ENCODE data around the gene CISD3.
A peak's percentile ranks its signal among the peaks of the same experiment; 100 is the strongest.

DNA sequence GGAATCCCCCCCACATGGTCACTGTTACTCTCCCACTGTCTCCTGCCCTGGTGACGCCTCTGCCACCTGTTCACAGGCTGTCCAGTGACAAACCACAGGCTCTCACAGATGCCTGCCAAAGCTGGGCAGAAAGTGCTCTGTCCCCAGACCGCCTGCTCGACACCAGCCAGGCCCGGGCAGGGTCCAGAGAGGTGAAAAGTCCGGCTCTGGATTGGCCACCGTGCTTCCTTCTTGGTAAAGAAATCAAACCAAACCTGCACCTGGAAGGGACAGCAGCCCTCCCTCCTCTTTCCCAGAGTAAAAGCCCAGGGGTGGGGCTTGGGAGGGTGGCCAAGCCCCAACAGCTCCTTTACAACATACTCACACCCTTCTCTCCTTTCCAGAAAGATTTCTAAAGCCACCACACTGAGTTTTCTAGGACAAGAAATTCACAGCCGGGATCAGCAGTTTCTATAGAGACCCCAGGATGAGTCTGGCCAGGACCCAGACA is 11.8 kb downstream of the CISD3 start:
- no peak for TF ChIP-seq POLR2A (IDR thresholded peaks at IDR 0.05)
- TF ChIP-seq, protein P1, sequence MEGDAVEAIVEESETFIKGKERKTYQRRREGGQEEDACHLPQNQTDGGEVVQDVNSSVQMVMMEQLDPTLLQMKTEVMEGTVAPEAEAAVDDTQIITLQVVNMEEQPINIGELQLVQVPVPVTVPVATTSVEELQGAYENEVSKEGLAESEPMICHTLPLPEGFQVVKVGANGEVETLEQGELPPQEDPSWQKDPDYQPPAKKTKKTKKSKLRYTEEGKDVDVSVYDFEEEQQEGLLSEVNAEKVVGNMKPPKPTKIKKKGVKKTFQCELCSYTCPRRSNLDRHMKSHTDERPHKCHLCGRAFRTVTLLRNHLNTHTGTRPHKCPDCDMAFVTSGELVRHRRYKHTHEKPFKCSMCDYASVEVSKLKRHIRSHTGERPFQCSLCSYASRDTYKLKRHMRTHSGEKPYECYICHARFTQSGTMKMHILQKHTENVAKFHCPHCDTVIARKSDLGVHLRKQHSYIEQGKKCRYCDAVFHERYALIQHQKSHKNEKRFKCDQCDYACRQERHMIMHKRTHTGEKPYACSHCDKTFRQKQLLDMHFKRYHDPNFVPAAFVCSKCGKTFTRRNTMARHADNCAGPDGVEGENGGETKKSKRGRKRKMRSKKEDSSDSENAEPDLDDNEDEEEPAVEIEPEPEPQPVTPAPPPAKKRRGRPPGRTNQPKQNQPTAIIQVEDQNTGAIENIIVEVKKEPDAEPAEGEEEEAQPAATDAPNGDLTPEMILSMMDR (IDR thresholded peaks at IDR 0.05), result no peak
- peak; percentile 36 for TF ChIP-seq POLR2AphosphoS5 (IDR thresholded peaks at IDR 0.05)
